Esophagus muscularis mucosa (tissue), 4 donors: ENCODE results near the gene USP20.

Source experiments
- CTCF ChIP-seq, 3 experiments: fragments of 200-600 bp in 2 of 3; fragments of 450-650 bp in 1 of 3; sonication (generic) in 2 of 3; IDR thresholded peaks; one replicate each; pipeline ENCODE4 v1.5.1; 2017 to 2019; ENCODE audit warnings: antibody characterized with exemption in 3 of 3, mild to moderate bottlenecking in 2 of 3, moderate library complexity in 1 of 3
- EP300 ChIP-seq: sonication (generic); formaldehyde crosslinking; IDR thresholded peaks from one replicate; pipeline ENCODE4 v1.6.1; 2017; ENCODE audit warnings: antibody characterized with exemption
- POLR2A ChIP-seq: fragments of 450-650 bp; IDR thresholded peaks from one replicate; pipeline ENCODE4 v1.6.1; 2017; ENCODE audit warnings: antibody characterized with exemption, moderate library complexity, mild to moderate bottlenecking, low read depth
- POLR2AphosphoS5 ChIP-seq, 2 donors: sonication (generic); formaldehyde crosslinking; IDR thresholded peaks; one replicate each; pipeline ENCODE4 v1.6.1; 2017; ENCODE audit warnings: antibody characterized with exemption in 2 of 2

GRCh38 chr9:129895376-129896268 lies 60.4 kb downstream of the USP20 start:
- TF ChIP-seq POLR2AphosphoS5 (IDR thresholded peaks at IDR 0.05) (no peak), CTCF (IDR thresholded peaks at IDR 0.05) (no peak), POLR2A (no peak), EP300 (no peak)
